ENCODE data around the gene WWOX. TPM values are rescaled to one million over a fixed set of nuclear protein-coding genes. Genes with fewer than 3 reads are reported as not detected.

Gene WWOX
- total and polyA plus RNA-seq, 2 donors (not counting 1 experiment from before 2014, with no cell fraction given): 10.5 to 42.3 TPM

GRCh38 chr16:78668393-78668792, 568.9 kb downstream of the WWOX start:
- DNase-seq (no peak), ATAC-seq (ENCODE audit: low read depth) (no peak)
- Histone ChIP-seq H3K4me3 (ENCODE audit: control extremely low read depth in 1 of 5, extremely low read depth in 1 of 5, insufficient read depth in 1 of 5, low read depth in 2 of 5, low read length in 4 of 5) (no peak overlapping the region), H3K27ac (ENCODE audit: low read length in 2 of 2) (no peak overlapping the region), H3K79me2 (ENCODE audit: control insufficient read depth, insufficient read depth, low read length) (no peaks in the 10 kb centered on the region), H3K36me3 (replicated peaks in 1 of 2; ENCODE audit: control extremely low read depth in 1 of 2, control insufficient read depth in 1 of 2, extremely low read depth in 1 of 2, insufficient read depth in 2 of 2, low read length in 1 of 2) (no peaks in the 10 kb centered on the region), H3K4me1 (ENCODE audit: control insufficient read depth in 2 of 2, insufficient read depth in 2 of 2, low read length in 2 of 2) (no peaks in the 10 kb centered on the region), H3K9me3 (ENCODE audit: control extremely low read depth in 1 of 3, control insufficient read depth in 2 of 3, insufficient read depth in 1 of 3, low read length in 2 of 3) (no peaks in the 10 kb centered on the region), H3K4me2 (replicated peaks; ENCODE audit: low read depth, low read length, poor library complexity, severe bottlenecking) (no peak overlapping the region), H3K27me3 (replicated peaks in 1 of 4; ENCODE audit: control extremely low read depth in 1 of 4, control insufficient read depth in 3 of 4, insufficient read depth in 4 of 4, low read length in 3 of 4) (no peaks in the 10 kb centered on the region), H3K9ac (ENCODE audit: low read length) (no peak overlapping the region), H4K20me1 (ENCODE audit: control insufficient read depth, insufficient read depth, low read length, poor library complexity, severe bottlenecking) (no peaks in the 10 kb centered on the region), H2AFZ (ENCODE audit: insufficient read depth, low read depth, low read length, poor library complexity, severe bottlenecking) (no peak overlapping the region)
- TF ChIP-seq EZH2 (IDR thresholded peaks at IDR 0.05; ENCODE audit: borderline replicate concordance, insufficient read depth, low read depth, low read length, poor library complexity, severe bottlenecking): no peak
- TF ChIP-seq CTCF (IDR thresholded peaks at IDR 0.05): no peak
- intact Hi-C loops (cut with micrococcal nuclease): no loop called here
- Mint-ChIP-seq H3K4me1 (no peaks in the 10 kb centered on the region), H3K4me3 (no peak overlapping the region), H3K27me3 (no peaks in the 10 kb centered on the region), H3K9me3 (ENCODE audit: insufficient read depth) (no peaks in the 10 kb centered on the region), H3K27ac (no peak overlapping the region)
- POLR2A ChIA-PET: no interaction called here
- CTCF ChIA-PET: no interaction called here
- 68% methylated on average over 2 of the region's 3 CpGs for WGBS (ENCODE audit: insufficient coverage)

GRCh38 chr16:78669994-78670393, 570.5 kb downstream of the WWOX start:
- intact Hi-C loops (cut with micrococcal nuclease): no loop called here
- POLR2A ChIA-PET: no interaction called here

More at GRCh38 chr16:78669994-78670393, 570.5 kb downstream of the WWOX start:
- no peak overlapping the region for H3K27ac ChIP-seq (ENCODE audit: low read length in 2 of 2)
- H3K36me3 ChIP-seq (replicated peaks in 1 of 2; ENCODE audit: control extremely low read depth in 1 of 2, control insufficient read depth in 1 of 2, extremely low read depth in 1 of 2, insufficient read depth in 2 of 2, low read length in 1 of 2): no peaks in the 10 kb centered on the region
- no peaks in the 10 kb centered on the region for H3K9me3 ChIP-seq (ENCODE audit: control extremely low read depth in 1 of 3, control insufficient read depth in 2 of 3, insufficient read depth in 1 of 3, low read length in 2 of 3)
- H2AFZ ChIP-seq (ENCODE audit: insufficient read depth, low read depth, low read length, poor library complexity, severe bottlenecking): no peak overlapping the region
- no peak overlapping the region for H3K27ac Mint-ChIP-seq
- H3K27me3 Mint-ChIP-seq: no peaks in the 10 kb centered on the region
- WGBS (ENCODE audit: insufficient coverage): 95% methylated on average over 6 of the region's 9 CpGs
- no peaks in the 10 kb centered on the region for H4K20me1 ChIP-seq (ENCODE audit: control insufficient read depth, insufficient read depth, low read length, poor library complexity, severe bottlenecking)
- no peaks in the 10 kb centered on the region for H3K79me2 ChIP-seq (ENCODE audit: control insufficient read depth, insufficient read depth, low read length)
- TF ChIP-seq CTCF (IDR thresholded peaks at IDR 0.05): no peak
- no peak for TF ChIP-seq EZH2 (IDR thresholded peaks at IDR 0.05; ENCODE audit: borderline replicate concordance, insufficient read depth, low read depth, low read length, poor library complexity, severe bottlenecking)
- no peak overlapping the region for H3K4me3 Mint-ChIP-seq
- ATAC-seq (ENCODE audit: low read depth) (no peak), DNase-seq (no peak)
- no peaks in the 10 kb centered on the region for H3K4me1 Mint-ChIP-seq
- H3K9me3 Mint-ChIP-seq (ENCODE audit: insufficient read depth): no peaks in the 10 kb centered on the region
- H3K4me1 ChIP-seq (ENCODE audit: control insufficient read depth in 2 of 2, insufficient read depth in 2 of 2, low read length in 2 of 2): no peaks in the 10 kb centered on the region
- no peak overlapping the region for H3K9ac ChIP-seq (ENCODE audit: low read length)
- CTCF ChIA-PET: no interaction called here
- H3K4me3 ChIP-seq (ENCODE audit: control extremely low read depth in 1 of 5, extremely low read depth in 1 of 5, insufficient read depth in 1 of 5, low read depth in 2 of 5, low read length in 4 of 5): no peak overlapping the region
- H3K27me3 ChIP-seq (replicated peaks in 1 of 4; ENCODE audit: control extremely low read depth in 1 of 4, control insufficient read depth in 3 of 4, insufficient read depth in 4 of 4, low read length in 3 of 4): no peaks in the 10 kb centered on the region
- H3K4me2 ChIP-seq (replicated peaks; ENCODE audit: low read depth, low read length, poor library complexity, severe bottlenecking): no peak overlapping the region
